Gastrocnemius medialis (tissue), 4 donors: ENCODE measurements around the gene LRMDA. TPM values are rescaled to one million over a fixed set of nuclear protein-coding genes. Genes with fewer than 3 reads are reported as not detected.

Experiments
- ATAC-seq, 2 donors: fragments of 150-250 bp; one replicate each; pipeline ENCODE4 v1.9.1; 2016
- DNase-seq, 2 donors: peaks; one replicate each; pipeline ENCODE4 v3.0.0-alpha.2; 2019
- H3K27ac ChIP-seq, 4 donors: fragments of 200-600 bp; sonication (generic); 1 replicate in 1 of 4; 2 replicates in 3 of 4; pipeline ENCODE4 v1.5.1; 2016 to 2018; ENCODE audit warnings: mild to moderate bottlenecking in 2 of 4, moderate library complexity in 1 of 4
- H3K27me3 ChIP-seq, 3 donors: fragments of 200-600 bp; sonication (generic) in 2 of 3; 1 replicate in 1 of 3; 2 replicates in 2 of 3; pipeline versions ENCODE4 v1.5.1 to v1.6.0; 2016 to 2019; ENCODE audit warnings: mild to moderate bottlenecking in 1 of 3, moderate library complexity in 1 of 3
- H3K36me3 ChIP-seq, 2 donors: fragments of 200-600 bp; sonication (generic) in 1 of 2; one replicate each; pipeline ENCODE4 v1.5.1; 2017 to 2018
- H3K4me1 ChIP-seq, 2 donors: fragments of 200-600 bp; sonication (generic) in 1 of 2; one replicate each; pipeline ENCODE4 v1.5.1; 2016 to 2017; ENCODE audit warnings: mild to moderate bottlenecking in 2 of 2
- H3K4me3 ChIP-seq, 4 donors: fragments of 200-600 bp; sonication (generic) in 3 of 4; 1 replicate in 1 of 4; 2 replicates in 3 of 4; pipeline ENCODE4 v1.5.1; 2016 to 2019; ENCODE audit warnings: mild to moderate bottlenecking in 2 of 4
- H3K9me3 ChIP-seq, 3 donors: fragments of 200-600 bp; sonication (generic) in 2 of 3; 1 replicate in 1 of 3; 2 replicates in 2 of 3; pipeline ENCODE4 v1.5.1; 2016 to 2019
- POLR2A ChIP-seq, 2 donors: fragments of 450-650 bp; IDR thresholded peaks; one replicate each; pipeline ENCODE4 v1.6.1; 2017; ENCODE audit warnings: antibody characterized with exemption in 2 of 2, mild to moderate bottlenecking in 2 of 2, moderate library complexity in 2 of 2
- in situ Hi-C, 4 donors: fragments of 200-750 bp; cut with MboI; loops; one replicate each; pipeline versions ENCODE4 v1.15.0 to v1.8.0; 2017; ENCODE audit warnings: low sequenced_read_pairs in 4 of 4
- intact Hi-C: fragments of 100-400 bp; cut with DNase I; formaldehyde crosslinking; loops from one replicate; pipeline ENCODE4 v1.15.1; 2023; ENCODE audit warnings: low total_unique reads
- total RNA-seq, 4 donors: library from RNA; depleted of rRNA; stranded (reverse); fragments of >200 nt; gene quantifications; one replicate each; pipeline versions ENCODE4 v1.1.0 to v1.2.3, GENCODE V29; 2016
- TF ChIP-seq, protein P1 (sequence below), 5 experiments: fragments of 450-650 bp in 3 of 5; fragments of 200-600 bp in 2 of 5; sonication (generic) in 2 of 5; IDR thresholded peaks in 4 of 5; conservative IDR thresholded peaks in 1 of 5; 1 replicate in 4 of 5; 2 replicates in 1 of 5; pipeline ENCODE4 v1.5.1; 2016 to 2019; ENCODE audit warnings: antibody characterized with exemption in 5 of 5, mild to moderate bottlenecking in 3 of 5, moderate library complexity in 3 of 5

The LRMDA gene
- total RNA-seq, 4 donors from 2014 or later = 0.80 to 4.5 (median 1.4) TPM

DNA sequence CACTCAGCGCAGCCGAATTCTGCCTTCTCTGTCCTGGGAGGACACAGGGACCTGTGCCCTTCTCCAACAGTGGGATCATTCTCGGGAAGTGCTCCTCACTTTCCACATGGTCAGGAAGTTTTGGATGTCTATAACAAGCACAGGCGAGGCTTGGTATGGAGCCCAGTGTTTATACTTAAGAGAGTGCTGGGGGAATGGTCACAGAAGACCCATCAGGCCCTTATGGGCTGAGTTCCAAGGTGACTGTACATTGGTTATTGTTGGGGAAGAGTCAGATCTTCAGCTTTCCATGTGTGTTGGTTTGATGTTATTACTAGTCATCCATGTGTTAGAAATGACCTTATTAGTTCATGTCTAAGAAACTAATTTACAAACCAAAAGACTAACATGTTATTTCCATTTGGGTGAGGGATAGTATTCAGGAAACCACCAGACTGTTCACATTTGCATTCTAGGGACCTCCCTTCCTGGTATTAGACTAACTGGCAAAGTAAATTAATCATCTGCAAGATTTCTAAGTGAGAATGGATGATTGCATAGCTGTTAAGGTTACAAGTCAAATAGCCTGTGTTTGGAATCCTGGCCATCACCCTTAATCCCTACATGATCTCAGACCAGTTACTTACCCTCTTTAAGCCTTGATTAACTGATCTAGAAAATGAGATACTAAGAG, 834.2 kb downstream of the LRMDA start:
- ATAC-seq (no peak), DNase-seq (no peak)
- no peaks in the 10 kb centered on the region for H3K27me3 ChIP-seq
- peaks cover 0 to 1% (median 0%) of the 10 kb centered on the region in 3 donors for H3K9me3 ChIP-seq
- no peaks in the 10 kb centered on the region for H3K36me3 ChIP-seq
- TF ChIP-seq POLR2A (IDR thresholded peaks at IDR 0.05) = no peak
- TF ChIP-seq, protein P1, sequence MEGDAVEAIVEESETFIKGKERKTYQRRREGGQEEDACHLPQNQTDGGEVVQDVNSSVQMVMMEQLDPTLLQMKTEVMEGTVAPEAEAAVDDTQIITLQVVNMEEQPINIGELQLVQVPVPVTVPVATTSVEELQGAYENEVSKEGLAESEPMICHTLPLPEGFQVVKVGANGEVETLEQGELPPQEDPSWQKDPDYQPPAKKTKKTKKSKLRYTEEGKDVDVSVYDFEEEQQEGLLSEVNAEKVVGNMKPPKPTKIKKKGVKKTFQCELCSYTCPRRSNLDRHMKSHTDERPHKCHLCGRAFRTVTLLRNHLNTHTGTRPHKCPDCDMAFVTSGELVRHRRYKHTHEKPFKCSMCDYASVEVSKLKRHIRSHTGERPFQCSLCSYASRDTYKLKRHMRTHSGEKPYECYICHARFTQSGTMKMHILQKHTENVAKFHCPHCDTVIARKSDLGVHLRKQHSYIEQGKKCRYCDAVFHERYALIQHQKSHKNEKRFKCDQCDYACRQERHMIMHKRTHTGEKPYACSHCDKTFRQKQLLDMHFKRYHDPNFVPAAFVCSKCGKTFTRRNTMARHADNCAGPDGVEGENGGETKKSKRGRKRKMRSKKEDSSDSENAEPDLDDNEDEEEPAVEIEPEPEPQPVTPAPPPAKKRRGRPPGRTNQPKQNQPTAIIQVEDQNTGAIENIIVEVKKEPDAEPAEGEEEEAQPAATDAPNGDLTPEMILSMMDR (IDR thresholded peaks at IDR 0.05 in 4 of 5, conservative IDR thresholded peaks at IDR 0.05 in 1 of 5) = no peak
- in situ Hi-C loops (no loop called here), intact Hi-C loops (no loop called here)
- no peak overlapping the region for H3K27ac ChIP-seq
- no peak overlapping the region for H3K4me3 ChIP-seq
- H3K4me1 ChIP-seq = no peaks in the 10 kb centered on the region

DNA sequence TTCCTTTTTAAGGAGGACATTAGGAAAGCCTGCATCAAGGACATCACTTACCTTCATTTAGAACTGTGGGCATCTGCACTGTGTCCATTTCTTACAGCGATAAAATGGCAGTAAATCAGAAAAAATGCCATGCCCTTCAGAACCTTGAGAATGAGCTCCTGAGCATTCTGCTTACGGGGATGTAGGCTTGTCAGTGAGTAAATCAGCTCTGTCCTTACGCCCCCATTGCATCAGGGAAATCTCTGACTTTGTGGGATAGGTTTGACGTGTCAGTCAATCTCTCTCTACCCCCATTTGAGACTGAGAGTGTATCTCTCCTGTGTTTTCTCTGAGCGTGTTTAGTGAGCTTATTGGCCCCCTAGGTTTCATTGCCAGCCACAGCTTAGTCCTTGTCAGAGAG, 837.1 kb downstream of the LRMDA start:
- Histone ChIP-seq H3K9me3 (no peaks in the 10 kb centered on the region), H3K4me3 (no peak overlapping the region), H3K4me1 (no peaks in the 10 kb centered on the region), H3K27ac (no peak overlapping the region), H3K27me3 (no peaks in the 10 kb centered on the region), H3K36me3 (no peaks in the 10 kb centered on the region)
- intact Hi-C loops = no loop called here
- ATAC-seq (no peak), DNase-seq (no peak)
- no peak for TF ChIP-seq POLR2A (IDR thresholded peaks at IDR 0.05)
- TF ChIP-seq, protein P1 (IDR thresholded peaks at IDR 0.05 in 4 of 5, conservative IDR thresholded peaks at IDR 0.05 in 1 of 5) = no peak
- in situ Hi-C loops = no loop called here

DNA sequence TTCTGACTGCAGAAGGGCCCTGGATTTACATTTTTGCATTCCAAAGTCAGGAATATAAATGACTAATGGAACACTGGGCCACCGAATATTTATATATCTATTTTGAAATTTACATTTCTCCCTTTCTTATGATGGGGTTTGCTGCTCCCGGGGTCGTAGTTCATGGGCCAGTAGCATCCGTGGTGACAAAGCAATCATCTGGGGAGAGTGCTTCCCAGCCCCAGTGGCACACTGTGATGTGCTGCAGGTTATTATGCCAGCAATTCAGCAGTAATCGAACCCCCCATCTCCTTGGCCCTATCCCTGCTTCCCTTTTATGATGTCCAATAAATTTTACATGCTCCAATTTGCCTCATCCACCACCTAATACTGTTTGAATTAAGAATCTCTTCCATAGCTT, 837.5 kb downstream of the LRMDA start:
- no peak overlapping the region for H3K27ac ChIP-seq
- H3K9me3 ChIP-seq = no peaks in the 10 kb centered on the region
- H3K4me1 ChIP-seq = no peaks in the 10 kb centered on the region
- H3K36me3 ChIP-seq = no peaks in the 10 kb centered on the region
- intact Hi-C loops = no loop called here
- DNase-seq (no peak), ATAC-seq (no peak)
- no peak overlapping the region for H3K4me3 ChIP-seq
- in situ Hi-C loops = no loop called here
- TF ChIP-seq, protein P1 (IDR thresholded peaks at IDR 0.05 in 4 of 5, conservative IDR thresholded peaks at IDR 0.05 in 1 of 5) = no peak
- TF ChIP-seq POLR2A (IDR thresholded peaks at IDR 0.05) = no peak
- H3K27me3 ChIP-seq = no peaks in the 10 kb centered on the region

DNA sequence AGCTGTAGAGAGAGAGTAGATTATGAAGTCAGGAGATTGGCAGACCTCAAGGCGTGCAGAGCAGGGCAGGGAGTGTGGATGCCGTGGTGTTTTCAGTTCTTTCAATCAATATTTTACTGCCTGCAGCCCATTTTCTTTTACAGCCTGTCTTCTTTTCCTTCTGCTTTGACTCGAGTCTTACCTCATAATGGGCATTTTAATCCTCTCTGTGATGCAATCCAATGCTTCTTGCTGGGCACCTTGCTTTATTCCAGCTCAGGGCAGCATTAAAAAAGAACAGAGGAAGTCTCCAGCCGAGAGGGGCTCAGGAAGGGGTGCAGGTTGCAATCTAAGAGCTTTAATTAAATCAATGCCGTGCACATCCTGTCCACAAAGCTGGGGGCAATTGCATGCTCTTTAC, 839.0 kb downstream of the LRMDA start:
- no peaks in the 10 kb centered on the region for H3K36me3 ChIP-seq
- in situ Hi-C loops = no loop called here
- no peaks in the 10 kb centered on the region for H3K9me3 ChIP-seq
- no peak overlapping the region for H3K4me3 ChIP-seq
- no peaks in the 10 kb centered on the region for H3K27me3 ChIP-seq
- intact Hi-C loops = no loop called here
- TF ChIP-seq POLR2A (IDR thresholded peaks at IDR 0.05) = no peak
- TF ChIP-seq, protein P1 (IDR thresholded peaks at IDR 0.05 in 4 of 5, conservative IDR thresholded peaks at IDR 0.05 in 1 of 5) = no peak
- ATAC-seq (no peak), DNase-seq (no peak)
- no peaks in the 10 kb centered on the region for H3K4me1 ChIP-seq
- no peak overlapping the region for H3K27ac ChIP-seq

DNA sequence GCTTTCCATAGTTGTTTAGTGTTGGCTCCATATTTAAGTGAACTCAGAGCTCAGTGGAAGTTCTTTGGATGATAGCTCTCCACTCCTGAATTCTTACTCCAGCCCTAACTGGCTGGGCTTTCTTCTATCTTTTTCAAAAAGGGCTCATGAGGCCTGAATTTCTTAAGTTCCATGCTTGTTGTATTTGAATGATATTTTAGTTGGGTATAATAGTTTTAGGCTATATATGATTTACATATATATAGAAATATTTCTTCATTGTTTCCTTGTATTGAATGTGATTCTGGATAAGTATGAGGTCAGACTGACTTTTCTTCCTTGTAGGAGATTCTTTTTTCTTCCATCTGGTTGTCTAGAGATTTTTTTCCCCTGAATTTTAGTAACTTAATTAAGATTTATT, 843.5 kb downstream of the LRMDA start:
- TF ChIP-seq, protein P1 (IDR thresholded peaks at IDR 0.05 in 4 of 5, conservative IDR thresholded peaks at IDR 0.05 in 1 of 5) = no peak
- no peak for TF ChIP-seq POLR2A (IDR thresholded peaks at IDR 0.05)
- H3K4me3 ChIP-seq = no peak overlapping the region
- H3K27me3 ChIP-seq = no peaks in the 10 kb centered on the region
- ATAC-seq (no peak), DNase-seq (no peak)
- no peak overlapping the region for H3K27ac ChIP-seq
- no peaks in the 10 kb centered on the region for H3K4me1 ChIP-seq
- in situ Hi-C loops (no loop called here), intact Hi-C loops (no loop called here)
- H3K9me3 ChIP-seq = no peaks in the 10 kb centered on the region
- H3K36me3 ChIP-seq = no peaks in the 10 kb centered on the region
